HCT116 (cell line): ENCODE measurements around the gene MYO16. TPM values are rescaled to one million over a fixed set of nuclear protein-coding genes. Genes with fewer than 3 reads are reported as not detected.

Experiments used
- ATAC-seq: fragments of 200-7000 bp; cut with Tn5 transposase; 2 replicates; pipeline ENCODE4 v1.9.1; 2020; ENCODE audit warnings: mild to moderate bottlenecking, moderate library complexity
- BruUV-seq: library from RNA; stranded (reverse); fragments of 400-500 nt; replicated peaks from 2 replicates; lab custom pipeline; 2021; lab: Mats Ljungman, UMichigan
- CTCF ChIA-PET: fragments of 300-600 bp; sonication (Branson Sonifier 250); formaldehyde crosslinking; loops from one replicate; lab custom pipeline; 2021; ENCODE audit warnings: antibody characterized with exemption; lab: Charles Lee
- POLR2A ChIA-PET: fragments of 300-600, 350-600 bp; sonication (Branson Sonifier 250); formaldehyde crosslinking; loops from one replicate; lab custom pipeline; 2021; ENCODE audit warnings: antibody characterized with exemption; lab: Charles Lee
- RAD21 ChIA-PET, 2 experiments: fragments of 300-600 bp; sonication (Branson Sonifier 250); formaldehyde crosslinking; loops; one replicate each; lab custom pipeline; 2023; ENCODE audit warnings: low total read pairs in 2 of 2; ENCODE audit not compliant: uncharacterized antibody in 2 of 2, unreplicated experiment in 2 of 2, low non-redundant PET in 1 of 2; lab: Charles Lee
- DNase-seq: peaks from one replicate; pipeline ENCODE4 v3.0.0-alpha.2; 2010; ENCODE audit warnings: low read depth, low spot score
- H2AFZ ChIP-seq: fragments of 200-600 bp; shearing (Covaris generic), sonication (generic); 2 replicates; pipeline ENCODE4 v1.6.1; 2017; ENCODE audit warnings: low read depth, mixed run types, mixed read lengths, antibody characterized with exemption, low read length; ENCODE audit not compliant: poor library complexity, severe bottlenecking
- H3K27ac ChIP-seq: 2 replicates; pipeline ENCODE4 v1.5.1; 2012; ENCODE audit warnings: low read depth, low read length
- H3K27me3 ChIP-seq: fragments of 200-600 bp; sonication (generic); 2 replicates; pipeline ENCODE4 v1.6.1; 2016; ENCODE audit warnings: mixed run types, low read length, mixed read lengths; ENCODE audit not compliant: insufficient read depth
- H3K36me3 ChIP-seq, 2 experiments: fragments of 200-500 bp in 1 of 2; fragments of 200-600 bp in 1 of 2; sonication (Bioruptor generic) in 1 of 2; sonication (generic) in 1 of 2; 2 replicates each; pipeline versions ENCODE4 v1.5.1 to v1.6.1; 2014 to 2016; ENCODE audit warnings: low read length in 2 of 2, inconsistent platforms in 1 of 2, mixed read lengths in 1 of 2, mixed run types in 1 of 2; ENCODE audit not compliant: insufficient read depth in 2 of 2, control insufficient read depth in 1 of 2
- H3K4me1 ChIP-seq, 2 experiments: fragments of 200-600 bp in 1 of 2; sonication (generic) in 1 of 2; 2 replicates each; pipeline versions ENCODE4 v1.5.1 to v1.6.1; 2012 to 2017; ENCODE audit warnings: low read length in 2 of 2, inconsistent platforms in 1 of 2, mild to moderate bottlenecking in 1 of 2, mixed read lengths in 1 of 2, mixed run types in 1 of 2, moderate library complexity in 1 of 2; ENCODE audit not compliant: insufficient read depth in 2 of 2, control insufficient read depth in 1 of 2
- H3K4me2 ChIP-seq: fragments of 200-600 bp; sonication (generic); 2 replicates; pipeline ENCODE4 v1.6.1; 2017; ENCODE audit warnings: mixed run types, low read length, mixed read lengths
- H3K4me3 ChIP-seq, 2 experiments: fragments of 200-600 bp in 1 of 2; sonication (generic) in 1 of 2; replicated peaks in 1 of 2; 2 replicates each; pipeline ENCODE4 v1.5.1; 2011 to 2016; ENCODE audit warnings: low read length in 2 of 2, control low read depth in 1 of 2, low read depth in 1 of 2, mild to moderate bottlenecking in 1 of 2, mixed read lengths in 1 of 2, mixed run types in 1 of 2
- H3K79me2 ChIP-seq: fragments of 200-600 bp; sonication (generic); 2 replicates; pipeline ENCODE4 v1.6.1; 2017; ENCODE audit warnings: mild to moderate bottlenecking, mixed run types, low read length, moderate library complexity, mixed read lengths; ENCODE audit not compliant: insufficient read depth
- H3K9ac ChIP-seq: fragments of 200-600 bp; sonication (generic); 2 replicates; pipeline ENCODE4 v1.6.1; 2016; ENCODE audit warnings: low read length, mixed read lengths
- H3K9me2 ChIP-seq: fragments of 200-600 bp; sonication (generic), shearing (Covaris generic); 2 replicates; pipeline ENCODE4 v1.6.1; 2017; ENCODE audit warnings: mixed run types, mild to moderate bottlenecking, moderate library complexity; ENCODE audit not compliant: insufficient read depth
- H3K9me3 ChIP-seq, 2 experiments: fragments of 200-500 bp in 1 of 2; fragments of 200-600 bp in 1 of 2; sonication (Bioruptor generic) in 1 of 2; sonication (generic) in 1 of 2; 2 replicates each; pipeline ENCODE4 v1.6.1; 2014 to 2017; ENCODE audit warnings: low read length in 2 of 2, mixed read lengths in 2 of 2, inconsistent platforms in 1 of 2, low read depth in 1 of 2, mild to moderate bottlenecking in 1 of 2, mixed run types in 1 of 2, moderate library complexity in 1 of 2; ENCODE audit not compliant: control insufficient read depth in 1 of 2, insufficient read depth in 1 of 2
- H4K20me1 ChIP-seq: fragments of 200-600 bp; sonication (generic), shearing (Covaris generic); 2 replicates; pipeline ENCODE4 v1.6.1; 2017; ENCODE audit warnings: mixed run types, mild to moderate bottlenecking, moderate library complexity; ENCODE audit not compliant: insufficient read depth
- CBX3 ChIP-seq: IDR thresholded peaks from 2 replicates; pipeline ENCODE4 v1.6.1; 2012; ENCODE audit warnings: low read depth
- CEBPB ChIP-seq: IDR thresholded peaks from 2 replicates; pipeline ENCODE4 v1.6.1; 2012; ENCODE audit warnings: low read depth
- EGR1 ChIP-seq: IDR thresholded peaks from 2 replicates; pipeline ENCODE4 v1.6.1; 2012; ENCODE audit warnings: low read depth
- ELF1 ChIP-seq: IDR thresholded peaks from 2 replicates; pipeline ENCODE4 v1.6.1; 2012; ENCODE audit warnings: low read depth, borderline replicate concordance
- EZH2 ChIP-seq: fragments of 200-600 bp; sonication (generic); IDR thresholded peaks from 2 replicates; pipeline ENCODE4 v1.6.1; 2017; ENCODE audit warnings: antibody characterized with exemption, mixed run types
- EZH2phosphoT487 ChIP-seq: fragments of 200-600 bp; IDR thresholded peaks from 2 replicates; pipeline ENCODE4 v1.6.1; 2018; ENCODE audit warnings: antibody characterized with exemption, borderline replicate concordance
- FOSL1 ChIP-seq: IDR thresholded peaks from 2 replicates; pipeline ENCODE4 v1.6.1; 2012; ENCODE audit warnings: low read depth
- JUND ChIP-seq: IDR thresholded peaks from 2 replicates; pipeline ENCODE4 v1.6.1; 2012
- POLR2A ChIP-seq: IDR thresholded peaks from 2 replicates; pipeline ENCODE4 v1.7.0; 2011; ENCODE audit warnings: borderline replicate concordance; ENCODE audit not compliant: insufficient read depth, insufficient read length; ENCODE audit errors: extremely low read depth
- POLR2AphosphoS5 ChIP-seq: IDR thresholded peaks from 2 replicates; pipeline ENCODE4 v1.6.1; 2011; ENCODE audit warnings: mild to moderate bottlenecking, low read depth, low read length, moderate library complexity
- RAD21 ChIP-seq: IDR thresholded peaks from 2 replicates; pipeline ENCODE4 v1.6.1; 2012; ENCODE audit warnings: low read depth, mild to moderate bottlenecking
- SIN3A ChIP-seq: IDR thresholded peaks from 2 replicates; pipeline ENCODE4 v1.6.1; 2012; ENCODE audit warnings: low read depth
- TCF7L2 ChIP-seq: IDR thresholded peaks from 2 replicates; pipeline ENCODE4 v1.7.0; 2011; ENCODE audit warnings: borderline replicate concordance, inconsistent platforms; ENCODE audit not compliant: insufficient read depth, insufficient read length; ENCODE audit errors: extremely low read depth
- YY1 ChIP-seq: IDR thresholded peaks from 2 replicates; pipeline ENCODE4 v1.6.1; 2011; ENCODE audit warnings: low read length, low read depth, moderate library complexity, mild to moderate bottlenecking; ENCODE audit not compliant: insufficient replicate concordance; ENCODE audit errors: extremely low read depth
- ZFX ChIP-seq: fragments of 450-650 bp; IDR thresholded peaks from 2 replicates; pipeline ENCODE4 v1.6.1; 2017
- ZNF274 ChIP-seq: fragments of 200-500 bp; sonication (Bioruptor generic); IDR thresholded peaks from 2 replicates; pipeline ENCODE4 v1.6.1; 2014; ENCODE audit warnings: mild to moderate bottlenecking, low read depth, low read length, inconsistent platforms
- intact Hi-C: fragments of 100-400 bp; cut with micrococcal nuclease; formaldehyde crosslinking; loops from 2 replicates; pipeline ENCODE4 v1.10.0; 2022
- total RNA-seq: library from RNA; stranded (reverse); gene quantifications from one replicate; pipeline ENCODE4 v1.2.1, GENCODE V29; 2021; ENCODE audit not compliant: unreplicated experiment
- TF ChIP-seq, protein P1 (sequence below): IDR thresholded peaks from 2 replicates; pipeline ENCODE4 v1.6.1; 2012; ENCODE audit warnings: low read depth
- TF ChIP-seq, protein P2 (sequence below): IDR thresholded peaks from 2 replicates; pipeline ENCODE4 v1.6.1; 2012

MYO16 gene
- total RNA-seq, 1 experiment from 2014 or later, result 0.07 TPM

DNA sequence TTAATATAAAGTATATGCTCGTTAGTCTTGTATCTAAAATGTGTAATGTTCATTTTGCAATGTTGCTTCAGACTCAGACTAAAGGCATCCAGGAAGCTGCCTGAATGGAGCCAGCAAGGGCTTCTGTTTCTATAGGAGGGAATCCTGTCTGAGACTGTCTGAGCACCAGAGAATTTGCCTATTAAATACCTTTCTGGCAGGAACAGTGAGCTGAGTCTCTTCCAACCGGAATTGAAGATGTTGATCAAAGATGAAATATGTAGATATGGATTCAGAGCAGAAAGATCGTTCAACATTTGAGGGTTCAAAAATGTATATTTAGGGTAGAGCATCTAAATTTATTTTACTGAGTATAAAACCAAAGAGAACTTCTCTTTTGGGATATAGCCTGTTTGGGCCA, 20.9 kb downstream of the MYO16 start (continued):
- TF ChIP-seq, protein P1, sequence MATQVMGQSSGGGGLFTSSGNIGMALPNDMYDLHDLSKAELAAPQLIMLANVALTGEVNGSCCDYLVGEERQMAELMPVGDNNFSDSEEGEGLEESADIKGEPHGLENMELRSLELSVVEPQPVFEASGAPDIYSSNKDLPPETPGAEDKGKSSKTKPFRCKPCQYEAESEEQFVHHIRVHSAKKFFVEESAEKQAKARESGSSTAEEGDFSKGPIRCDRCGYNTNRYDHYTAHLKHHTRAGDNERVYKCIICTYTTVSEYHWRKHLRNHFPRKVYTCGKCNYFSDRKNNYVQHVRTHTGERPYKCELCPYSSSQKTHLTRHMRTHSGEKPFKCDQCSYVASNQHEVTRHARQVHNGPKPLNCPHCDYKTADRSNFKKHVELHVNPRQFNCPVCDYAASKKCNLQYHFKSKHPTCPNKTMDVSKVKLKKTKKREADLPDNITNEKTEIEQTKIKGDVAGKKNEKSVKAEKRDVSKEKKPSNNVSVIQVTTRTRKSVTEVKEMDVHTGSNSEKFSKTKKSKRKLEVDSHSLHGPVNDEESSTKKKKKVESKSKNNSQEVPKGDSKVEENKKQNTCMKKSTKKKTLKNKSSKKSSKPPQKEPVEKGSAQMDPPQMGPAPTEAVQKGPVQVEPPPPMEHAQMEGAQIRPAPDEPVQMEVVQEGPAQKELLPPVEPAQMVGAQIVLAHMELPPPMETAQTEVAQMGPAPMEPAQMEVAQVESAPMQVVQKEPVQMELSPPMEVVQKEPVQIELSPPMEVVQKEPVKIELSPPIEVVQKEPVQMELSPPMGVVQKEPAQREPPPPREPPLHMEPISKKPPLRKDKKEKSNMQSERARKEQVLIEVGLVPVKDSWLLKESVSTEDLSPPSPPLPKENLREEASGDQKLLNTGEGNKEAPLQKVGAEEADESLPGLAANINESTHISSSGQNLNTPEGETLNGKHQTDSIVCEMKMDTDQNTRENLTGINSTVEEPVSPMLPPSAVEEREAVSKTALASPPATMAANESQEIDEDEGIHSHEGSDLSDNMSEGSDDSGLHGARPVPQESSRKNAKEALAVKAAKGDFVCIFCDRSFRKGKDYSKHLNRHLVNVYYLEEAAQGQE, result no peak
- TF ChIP-seq ZFX, result no peak
- no peak for TF ChIP-seq CBX3
- TF ChIP-seq, all 23 proteins: peak for 0

DNA sequence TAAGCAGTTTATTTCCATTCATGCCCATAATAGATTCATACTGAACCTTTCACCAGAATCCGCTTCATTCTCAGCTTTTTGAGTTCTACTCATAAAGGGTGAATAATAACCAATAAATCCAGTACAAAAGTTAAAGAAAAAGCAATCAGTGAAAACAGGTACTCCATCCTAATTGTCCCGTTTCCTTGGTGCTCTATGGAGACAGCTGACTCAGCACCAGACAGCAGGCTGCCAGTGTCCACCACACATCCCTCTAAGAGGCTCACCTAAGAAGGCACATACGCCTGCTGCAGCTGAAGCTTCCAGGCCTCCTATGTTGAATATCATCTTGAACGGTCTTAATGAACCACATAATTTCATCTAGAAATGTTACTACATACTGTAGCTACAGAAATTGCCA, 27.3 kb downstream of the MYO16 start:
- no peaks in the 10 kb centered on the region for H3K27me3 ChIP-seq
- POLR2A ChIA-PET, result no interaction called here
- no peak for DNase-seq
- no TSS peak for BruUV-seq
- no peak overlapping the region for H2AFZ ChIP-seq
- H3K9ac ChIP-seq, result no peak overlapping the region
- H3K36me3 ChIP-seq, result no peaks in the 10 kb centered on the region
- no peaks in the 10 kb centered on the region for H3K9me2 ChIP-seq
- H3K4me3 ChIP-seq, result no peak overlapping the region
- ATAC-seq, result no peak
- no peaks in the 10 kb centered on the region for H3K9me3 ChIP-seq
- no peaks in the 10 kb centered on the region for H4K20me1 ChIP-seq
- RAD21 ChIA-PET, result no interaction called here
- H3K4me1 ChIP-seq, result no peaks in the 10 kb centered on the region
- intact Hi-C loops, result no loop called here
- H3K79me2 ChIP-seq, result no peaks in the 10 kb centered on the region
- no peak overlapping the region for H3K4me2 ChIP-seq
- CTCF ChIA-PET, result no interaction called here
- no peak for TF ChIP-seq ZNF274
- TF ChIP-seq, all 23 proteins: peak for 0
- no peak overlapping the region for H3K27ac ChIP-seq

DNA sequence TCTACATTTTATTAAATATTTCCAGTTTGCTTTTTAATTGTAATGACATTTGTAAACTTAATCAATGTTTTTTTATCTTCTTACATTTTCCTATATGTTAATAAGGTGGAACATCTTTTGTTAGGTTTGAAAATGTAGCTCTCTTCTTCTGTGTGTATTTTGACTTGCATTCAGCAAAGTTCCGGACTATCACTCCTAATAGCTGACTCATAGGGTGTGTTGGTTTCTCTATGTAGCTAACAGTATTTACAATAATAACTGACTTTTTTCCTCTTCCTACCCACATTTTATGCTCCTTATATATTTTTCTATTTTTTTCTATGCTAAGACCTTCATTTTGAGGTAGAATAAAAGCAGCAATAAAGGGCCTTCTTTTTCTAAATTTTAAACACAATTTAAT, 28.1 kb downstream of the MYO16 start:
- ChIA-PET CTCF (no interaction called here), RAD21 (no interaction called here), POLR2A (no interaction called here)
- intact Hi-C loops, result no loop called here
- no peaks in the 10 kb centered on the region for H3K9me2 ChIP-seq
- H3K4me2 ChIP-seq, result no peak overlapping the region
- no peaks in the 10 kb centered on the region for H3K27me3 ChIP-seq
- DNase-seq, result no peak
- H3K9ac ChIP-seq, result no peak overlapping the region
- no TSS peak for BruUV-seq
- no peaks in the 10 kb centered on the region for H3K79me2 ChIP-seq
- H3K9me3 ChIP-seq, result no peaks in the 10 kb centered on the region
- H4K20me1 ChIP-seq, result no peaks in the 10 kb centered on the region
- no peak for ATAC-seq
- H2AFZ ChIP-seq, result no peak overlapping the region
- H3K27ac ChIP-seq, result no peak overlapping the region
- H3K36me3 ChIP-seq, result no peaks in the 10 kb centered on the region
- H3K4me3 ChIP-seq, result no peak overlapping the region
- H3K4me1 ChIP-seq, result no peaks in the 10 kb centered on the region; a peak in 1 of 4 replicates
- TF ChIP-seq CBX3 (no peak), POLR2A (no peak), EZH2 (no peak), JUND (no peak), SIN3A (no peak), CEBPB (no peak), FOSL1 (no peak), POLR2AphosphoS5 (no peak), ZFX (no peak), YY1 (no peak), ZNF274 (no peak), EZH2phosphoT487 (no peak), RAD21 (no peak), EGR1 (no peak), ELF1 (no peak), TCF7L2 (no peak)
- TF ChIP-seq, protein P2, sequence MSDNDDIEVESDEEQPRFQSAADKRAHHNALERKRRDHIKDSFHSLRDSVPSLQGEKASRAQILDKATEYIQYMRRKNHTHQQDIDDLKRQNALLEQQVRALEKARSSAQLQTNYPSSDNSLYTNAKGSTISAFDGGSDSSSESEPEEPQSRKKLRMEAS, result no peak
